ENCODE results near the gene COMP. TPM values are rescaled to one million over a fixed set of nuclear protein-coding genes. Genes with fewer than 3 reads are reported as not detected.

Gene COMP
- total RNA-seq, 2 donors from 2014 or later = 0.09 to 2.0 TPM

GRCh38 chr19:18750295-18750970, 40.7 kb downstream of the COMP start:
- H3K36me3 ChIP-seq = no peaks in the 10 kb centered on the region
- no peak overlapping the region for H3K4me3 ChIP-seq
- WGBS = 92% methylated on average over 19 of the region's 19 CpGs
- intact Hi-C loops (cut with DNase I) = no loop called here
- no peak for DNase-seq (ENCODE audit: low spot score)
- TF ChIP-seq POLR2A (IDR thresholded peaks at IDR 0.05) (no peak), POLR2AphosphoS5 (IDR thresholded peaks at IDR 0.05) (no peak), CTCF (IDR thresholded peaks at IDR 0.05) (no peak)
- no peak overlapping the region for H3K27ac ChIP-seq
- no peaks in the 10 kb centered on the region for H3K9me3 ChIP-seq
- no peaks in the 10 kb centered on the region for H3K27me3 ChIP-seq (replicated peaks; ENCODE audit: insufficient read depth)
- no peaks in the 10 kb centered on the region for H3K4me1 ChIP-seq (replicated peaks)

GRCh38 chr19:18749362-18750231, 41.5 kb downstream of the COMP start:
- intact Hi-C loops (cut with DNase I) = no loop called here
- DNase-seq (ENCODE audit: low spot score) = no peak
- Histone ChIP-seq H3K4me3 (no peak overlapping the region), H3K36me3 (no peaks in the 10 kb centered on the region), H3K27me3 (replicated peaks; ENCODE audit: insufficient read depth) (no peaks in the 10 kb centered on the region), H3K27ac (no peak overlapping the region), H3K9me3 (no peaks in the 10 kb centered on the region), H3K4me1 (replicated peaks) (no peaks in the 10 kb centered on the region)
- 89% methylated on average over 23 of the region's 23 CpGs for WGBS
- no peak for TF ChIP-seq CTCF (IDR thresholded peaks at IDR 0.05)
- TF ChIP-seq POLR2A (IDR thresholded peaks at IDR 0.05) = no peak
- TF ChIP-seq POLR2AphosphoS5 (IDR thresholded peaks at IDR 0.05) = no peak

GRCh38 chr19:18746401-18747325, 44.4 kb downstream of the COMP start:
- 67% methylated on average over 29 of the region's 29 CpGs for WGBS
- Histone ChIP-seq H3K4me1 (replicated peaks) (peaks cover 8% of the 10 kb centered on the region), H3K9me3 (no peaks in the 10 kb centered on the region), H3K36me3 (no peaks in the 10 kb centered on the region), H3K4me3 (no peak overlapping the region), H3K27ac (no peak overlapping the region), H3K27me3 (replicated peaks; ENCODE audit: insufficient read depth) (no peaks in the 10 kb centered on the region)
- no peak for DNase-seq (ENCODE audit: low spot score)
- TF ChIP-seq CTCF (IDR thresholded peaks at IDR 0.05) = no peak
- TF ChIP-seq POLR2A (IDR thresholded peaks at IDR 0.05) = no peak
- TF ChIP-seq POLR2AphosphoS5 (IDR thresholded peaks at IDR 0.05) = no peak
- intact Hi-C loops (cut with DNase I) = no loop called here

GRCh38 chr19:18745931-18746330, 45.2 kb downstream of the COMP start:
- Histone ChIP-seq H3K27ac (no peak overlapping the region), H3K36me3 (no peaks in the 10 kb centered on the region), H3K27me3 (replicated peaks; ENCODE audit: insufficient read depth) (no peaks in the 10 kb centered on the region), H3K9me3 (no peaks in the 10 kb centered on the region), H3K4me1 (replicated peaks) (peaks cover 15% of the 10 kb centered on the region), H3K4me3 (no peak overlapping the region)
- no peak for TF ChIP-seq POLR2AphosphoS5 (IDR thresholded peaks at IDR 0.05)
- no peak for TF ChIP-seq POLR2A (IDR thresholded peaks at IDR 0.05)
- no peak for TF ChIP-seq CTCF (IDR thresholded peaks at IDR 0.05)
- no peak for DNase-seq (ENCODE audit: low spot score)
- WGBS = 75% methylated on average over 5 of the region's 5 CpGs
- intact Hi-C loops (cut with DNase I) = no loop called here
